HG02973 (cell line): Measurements from ENCODE around the gene HAPSTR1.

Experiments
- ATAC-seq: cut with Tn5 transposase; IDR thresholded peaks from one replicate; pipeline ENCODE4 v1.9.1; 2021; ENCODE audit warnings: moderate library complexity; ENCODE audit not compliant: unreplicated experiment

HAPSTR1 gene

DNA sequence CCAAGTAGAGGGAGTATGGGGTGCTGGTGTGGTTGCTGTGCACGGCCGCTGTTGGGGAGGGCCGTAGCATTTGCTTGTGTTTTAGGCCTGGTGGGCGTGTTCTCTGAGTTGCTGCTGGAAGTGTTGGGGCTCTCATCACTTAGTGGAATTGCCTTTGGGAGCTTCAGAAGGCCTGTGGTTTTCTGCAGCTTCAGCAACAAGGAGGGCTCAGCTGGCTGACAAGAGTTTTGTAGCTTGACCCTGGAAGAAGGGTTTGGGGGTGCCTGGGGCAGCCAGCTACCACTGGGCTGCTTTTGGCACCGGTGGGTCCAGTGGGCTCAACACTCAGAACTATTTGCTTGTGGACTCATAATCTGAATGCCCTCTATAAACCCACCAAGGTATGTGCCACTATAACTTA lies 30.9 kb downstream of the HAPSTR1 start:
- no peak for ATAC-seq

DNA sequence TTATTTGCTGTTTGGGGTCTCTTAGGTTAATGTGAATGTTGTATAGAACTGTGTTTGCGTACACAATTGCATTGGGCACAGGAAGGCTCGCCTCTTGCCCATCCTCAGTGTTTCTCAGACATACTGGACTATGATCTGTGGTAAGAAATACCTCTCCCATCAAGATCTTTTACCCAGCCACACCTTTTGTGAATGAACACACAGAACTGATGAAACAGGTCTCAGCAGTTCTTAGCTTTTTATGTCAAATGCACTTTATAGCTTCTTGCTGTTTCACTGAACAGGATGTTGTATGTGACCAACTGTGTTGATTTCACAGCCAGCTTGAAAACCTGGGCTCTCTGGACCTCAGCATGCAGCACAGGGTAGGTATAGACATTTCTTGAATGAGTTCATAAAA lies 31.5 kb downstream of the HAPSTR1 start:
- no peak for ATAC-seq

DNA sequence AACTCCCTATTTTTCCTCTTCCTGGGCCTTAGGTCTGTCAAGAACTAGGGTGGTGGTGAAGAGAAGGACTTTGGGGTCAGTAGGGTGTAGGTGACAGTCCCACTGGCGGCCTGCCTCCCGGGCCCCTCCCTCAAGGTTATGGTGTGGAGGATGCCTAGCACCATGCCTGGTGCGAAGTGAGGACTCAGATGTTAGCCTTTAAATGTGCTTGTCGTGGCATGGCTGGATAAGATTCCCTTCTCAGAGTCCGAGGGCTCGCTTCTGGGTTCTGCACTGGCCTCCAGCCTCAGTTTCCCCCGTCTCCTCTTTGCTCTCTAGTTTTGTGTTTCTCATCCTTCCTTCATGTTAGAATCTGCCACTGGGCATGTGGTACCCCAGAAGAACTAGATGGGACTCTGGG lies 32.0 kb downstream of the HAPSTR1 start:
- ATAC-seq: no peak

DNA sequence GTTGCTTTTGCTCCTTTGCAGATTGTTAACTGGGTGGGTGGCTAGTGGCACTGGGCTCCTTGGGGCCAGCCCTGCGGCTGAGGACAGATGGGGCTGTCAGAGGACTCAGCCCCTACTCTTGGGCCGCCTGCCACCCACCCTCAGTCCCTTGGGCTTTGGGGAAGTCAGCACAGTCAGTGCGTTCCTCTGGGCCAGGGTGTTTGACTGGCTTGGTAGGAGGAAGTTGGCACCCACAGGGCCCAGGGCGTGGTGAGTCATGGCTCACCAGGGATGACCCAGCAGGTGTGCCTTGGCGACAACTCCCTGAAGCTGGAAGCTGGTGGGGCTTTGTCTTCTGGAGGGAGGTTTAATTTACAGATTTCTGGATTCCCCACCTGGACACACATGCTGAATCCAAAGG lies 32.4 kb downstream of the HAPSTR1 start:
- ATAC-seq: no peak

DNA sequence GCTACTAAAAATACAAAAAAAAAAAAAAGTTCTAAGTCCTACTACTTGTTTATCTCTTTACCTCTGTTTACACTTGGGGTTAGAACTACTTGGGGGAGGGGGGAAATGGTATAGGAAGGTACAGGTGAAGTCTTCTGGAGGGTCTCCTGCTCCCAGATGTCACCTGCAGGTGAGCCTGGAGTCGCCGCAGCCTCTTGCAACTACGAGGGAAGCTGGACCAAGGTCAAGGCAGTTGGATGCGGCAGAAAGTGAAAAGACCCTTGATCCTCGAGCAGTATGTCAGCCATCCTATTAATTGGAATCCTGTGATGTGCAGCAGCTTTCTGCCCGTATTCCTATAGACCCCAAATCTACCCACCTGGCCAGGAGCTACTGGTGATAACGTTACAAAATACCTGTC lies 33.0 kb downstream of the HAPSTR1 start:
- ATAC-seq: no peak

DNA sequence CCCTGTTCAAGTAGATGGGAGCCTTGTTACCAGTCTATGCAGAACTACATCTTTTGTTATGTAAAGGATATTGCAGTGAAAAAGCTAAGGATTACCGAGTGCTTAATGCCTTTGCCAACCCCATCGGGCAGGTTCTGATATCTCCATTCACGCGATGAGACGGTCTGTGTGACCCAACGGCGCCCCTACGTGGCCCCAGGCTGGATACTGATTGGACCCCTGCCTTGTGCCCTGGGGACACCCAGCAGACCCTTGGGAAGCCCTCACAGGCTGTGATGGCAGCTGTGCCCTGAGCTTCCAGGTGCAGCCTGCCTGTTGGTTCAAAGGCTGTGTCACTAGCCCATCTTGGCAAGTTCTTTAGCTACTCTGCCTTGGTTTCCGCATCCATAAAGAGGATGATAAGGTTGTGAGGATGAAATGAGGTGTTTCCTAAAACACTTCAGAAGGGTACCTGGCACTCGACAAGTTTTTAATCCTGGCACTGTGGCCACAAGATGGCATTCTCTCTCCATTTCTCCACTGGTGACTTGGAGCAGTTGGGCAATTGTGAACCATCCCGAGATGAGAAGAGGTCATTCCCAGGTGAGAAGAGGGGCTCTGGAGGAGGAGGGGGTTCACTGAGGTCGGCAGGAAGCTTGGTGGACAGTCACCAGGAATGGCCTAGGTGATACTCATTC lies 33.6 kb downstream of the HAPSTR1 start:
- no peak for ATAC-seq

DNA sequence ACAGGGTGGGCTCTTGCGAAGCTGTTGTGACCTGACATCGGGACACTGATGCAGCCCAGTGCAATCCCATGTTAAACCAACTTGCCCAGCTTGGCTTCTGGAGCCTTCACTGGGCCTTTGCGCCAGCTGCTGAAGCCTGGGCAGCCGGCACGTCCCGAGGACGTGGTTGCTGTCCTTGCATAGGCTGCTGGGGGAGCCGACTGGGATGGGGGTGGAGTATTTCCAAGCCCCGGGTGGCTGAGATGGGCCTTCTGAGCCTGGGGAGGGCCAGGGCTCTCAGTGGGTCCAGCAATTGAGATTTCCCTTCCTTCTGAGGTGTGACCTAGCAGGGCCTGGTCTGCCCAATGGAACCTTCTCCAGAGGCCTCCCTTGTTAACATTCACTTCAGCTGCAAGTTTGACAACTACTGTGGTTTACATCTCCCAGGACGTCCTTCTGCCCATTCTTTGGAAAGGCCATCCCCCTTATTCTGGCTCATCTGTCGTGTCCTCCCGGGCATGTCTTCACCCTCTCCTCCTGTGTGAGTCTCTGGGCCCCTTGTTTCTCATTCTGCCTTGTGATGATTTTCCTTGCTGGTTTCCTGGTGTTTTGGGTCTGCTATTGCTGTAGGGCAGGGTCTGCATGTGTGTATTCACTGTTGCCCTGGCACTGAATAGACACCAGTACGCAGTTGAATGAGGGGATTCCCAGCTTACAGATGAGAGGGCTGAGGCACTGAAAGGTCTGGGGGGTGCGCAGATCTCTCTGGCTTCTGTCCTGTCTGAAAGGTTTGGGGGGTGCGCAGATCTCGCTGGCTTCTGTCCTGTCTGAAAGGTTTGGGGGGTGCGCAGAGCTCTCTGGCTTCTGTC lies 34.4 kb downstream of the HAPSTR1 start:
- ATAC-seq: no peak

DNA sequence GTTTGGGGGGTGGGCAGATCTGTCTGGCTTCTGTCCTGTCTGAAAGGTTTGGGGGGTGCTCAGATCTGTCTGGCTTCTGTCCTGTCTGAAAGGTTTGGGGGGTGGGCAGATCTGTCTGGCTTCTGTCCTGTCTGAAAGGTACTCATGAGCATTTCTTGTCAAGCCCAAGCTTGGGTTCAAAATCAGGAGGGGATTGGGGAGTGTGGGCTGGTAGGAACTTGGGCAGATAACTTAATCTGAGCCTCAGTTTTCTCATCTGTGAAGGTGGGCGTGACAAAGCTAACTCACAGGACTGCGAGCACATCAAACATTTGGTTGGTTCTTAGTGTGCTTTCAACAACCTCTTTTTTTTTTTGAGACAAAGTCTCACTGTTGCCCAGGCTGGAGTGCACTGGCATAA lies 35.2 kb downstream of the HAPSTR1 start:
- ATAC-seq: no peak

DNA sequence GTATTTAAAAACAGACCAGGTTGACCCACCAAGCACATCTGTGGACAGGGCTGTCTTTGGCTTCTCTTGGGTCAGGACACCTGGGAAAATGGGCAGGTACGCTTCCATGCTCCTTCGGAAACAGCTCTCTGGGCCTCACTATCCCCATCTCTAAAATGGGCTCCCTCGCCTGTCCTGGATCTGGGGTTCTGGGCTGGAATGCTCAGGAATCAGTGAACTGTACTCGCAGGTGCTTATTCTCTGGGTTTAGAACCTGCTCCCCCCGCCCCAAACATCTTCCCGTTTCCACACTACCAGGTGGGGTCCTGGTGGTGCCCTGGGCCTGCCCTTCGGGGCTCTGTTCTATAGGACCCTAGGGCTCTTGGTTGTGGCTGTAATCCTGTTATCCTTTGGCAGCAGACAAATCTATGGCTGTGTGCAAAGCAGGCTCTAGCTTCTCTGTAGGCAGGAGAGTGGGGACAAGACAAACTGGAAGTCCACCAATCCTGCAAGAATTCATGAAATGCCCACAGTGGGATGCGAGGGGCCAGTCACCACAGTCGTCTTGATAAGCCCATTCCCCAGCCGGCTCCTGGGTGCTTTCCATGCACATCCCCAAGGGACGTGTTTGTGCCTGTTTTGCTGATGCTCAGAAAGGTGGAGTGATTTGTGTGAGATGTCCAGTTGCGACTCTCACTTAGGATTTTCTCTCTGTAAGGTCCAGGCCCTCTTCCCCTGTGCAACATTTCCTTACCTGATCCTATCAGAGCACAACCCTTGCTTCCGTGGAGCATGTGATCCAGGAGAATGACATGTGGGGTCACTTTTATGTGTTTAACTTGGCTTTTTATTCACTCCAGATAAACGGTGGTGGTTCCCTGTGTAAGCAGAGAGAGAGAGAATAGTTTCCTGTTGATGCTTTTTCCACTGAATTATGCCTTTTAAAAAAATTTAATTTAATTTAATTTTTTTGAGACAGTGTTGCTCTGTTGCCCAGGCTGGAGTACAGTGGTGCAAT lies 37.2 kb downstream of the HAPSTR1 start:
- ATAC-seq: no peak

DNA sequence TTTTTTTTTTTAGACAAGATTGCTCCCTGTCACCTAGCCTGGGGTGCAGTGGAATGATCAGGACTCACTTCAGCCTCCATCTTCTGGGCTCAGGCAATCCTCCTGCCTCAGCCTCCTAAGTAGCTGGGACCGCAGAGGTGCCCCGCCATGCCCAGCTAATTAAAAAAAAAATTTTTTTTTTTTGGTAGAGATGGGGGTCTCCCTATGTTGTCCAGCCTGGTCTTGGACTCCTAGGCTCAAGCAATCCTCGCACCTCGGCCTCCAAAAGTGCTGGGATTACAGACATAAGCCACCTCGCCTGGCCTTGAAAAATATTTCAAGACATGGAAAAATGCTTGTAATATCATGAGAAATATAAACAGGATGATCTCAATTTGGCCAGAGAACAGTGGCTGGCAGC lies 42.9 kb downstream of the HAPSTR1 start:
- ATAC-seq: no peak

DNA sequence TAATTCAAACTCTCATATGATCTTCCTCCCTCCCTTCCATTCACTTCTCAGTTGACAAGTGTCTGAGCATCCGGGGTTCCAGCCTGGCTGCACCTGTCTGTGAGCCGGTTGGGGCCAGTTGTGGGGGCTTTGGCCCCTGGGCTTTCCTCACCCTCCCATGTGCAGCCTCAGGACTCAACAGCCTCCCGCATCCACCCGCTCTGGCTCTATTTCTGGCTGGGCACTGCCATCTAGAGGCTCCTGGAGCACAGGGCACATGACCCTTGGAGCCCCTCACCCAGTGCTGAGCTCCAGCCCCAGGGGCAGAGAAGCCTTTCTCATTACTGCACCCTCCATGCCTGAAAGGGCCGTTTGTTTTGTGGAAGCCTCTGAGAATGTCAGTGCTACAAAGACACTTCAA lies 43.3 kb downstream of the HAPSTR1 start:
- ATAC-seq: peak; percentile 55

DNA sequence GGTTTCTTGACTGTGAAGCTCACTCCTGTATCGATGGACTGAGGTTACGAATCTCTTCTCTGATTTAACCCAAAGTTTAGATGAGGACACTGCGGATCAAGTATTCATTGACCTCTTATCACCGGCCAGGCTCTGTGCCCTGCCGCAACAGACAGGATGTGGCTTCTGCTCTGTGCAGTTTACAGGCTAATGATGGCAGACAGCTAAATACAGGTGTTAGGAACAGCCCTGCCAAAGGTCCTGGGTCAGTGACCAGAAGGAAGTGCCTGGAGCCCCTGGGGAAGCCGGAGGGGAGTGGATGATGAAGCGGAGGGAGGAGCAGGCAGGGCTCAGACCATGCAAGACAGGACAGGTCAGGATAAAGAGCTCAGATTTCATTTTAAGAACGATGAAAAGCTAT lies 44.4 kb downstream of the HAPSTR1 start:
- ATAC-seq: peak; percentile 50

DNA sequence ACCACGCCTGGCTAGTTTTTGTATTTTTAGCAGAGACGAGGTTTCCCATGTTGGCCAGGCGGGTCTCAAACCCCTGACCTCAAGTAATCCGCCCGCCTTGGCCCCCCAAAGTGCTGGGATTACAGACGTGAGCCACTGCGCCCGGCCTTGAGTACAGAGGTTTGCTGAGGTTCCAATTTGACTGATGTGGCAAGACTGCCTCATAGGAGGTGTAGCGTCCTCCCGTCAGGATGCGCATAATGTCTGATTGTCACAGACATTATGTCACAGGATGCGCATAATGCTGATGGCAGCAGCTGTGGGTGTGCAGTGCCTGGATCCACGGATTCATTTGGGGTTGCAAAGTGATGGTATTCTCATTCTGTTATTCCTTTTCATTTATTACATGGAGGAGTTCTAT lies 45.2 kb downstream of the HAPSTR1 start:
- ATAC-seq: no peak

DNA sequence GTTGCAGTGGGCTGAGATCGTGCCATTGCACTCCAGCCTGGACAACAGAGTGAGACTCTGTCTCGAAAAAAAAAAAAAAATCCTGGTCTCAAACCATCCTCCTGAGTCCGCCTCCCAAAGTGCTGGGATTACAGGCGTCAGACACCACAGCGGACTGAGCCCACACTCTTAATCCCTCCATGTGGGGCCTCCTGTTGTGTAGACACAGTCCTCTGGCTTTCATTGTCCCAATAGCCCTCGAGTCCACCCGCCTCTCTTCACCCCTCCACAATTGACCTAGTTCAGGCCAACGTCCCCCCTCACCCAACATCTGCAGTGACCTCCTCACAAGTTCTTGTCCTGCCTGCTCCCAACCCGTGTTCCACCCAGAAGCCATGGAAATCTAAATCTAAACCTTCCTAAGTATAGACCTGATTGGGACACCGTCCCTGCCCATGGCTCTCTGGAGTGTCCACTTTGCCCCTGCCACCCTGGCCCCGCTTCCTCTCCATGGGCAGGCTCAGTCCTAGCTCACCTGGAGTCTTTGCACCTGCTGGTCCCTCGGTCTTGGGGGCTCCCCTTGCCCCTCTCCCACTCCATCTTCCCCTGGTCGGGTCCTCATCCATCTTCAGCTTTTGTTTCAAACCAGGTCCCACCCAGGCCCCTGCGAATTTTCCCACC lies 46.7 kb downstream of the HAPSTR1 start:
- ATAC-seq: no peak

DNA sequence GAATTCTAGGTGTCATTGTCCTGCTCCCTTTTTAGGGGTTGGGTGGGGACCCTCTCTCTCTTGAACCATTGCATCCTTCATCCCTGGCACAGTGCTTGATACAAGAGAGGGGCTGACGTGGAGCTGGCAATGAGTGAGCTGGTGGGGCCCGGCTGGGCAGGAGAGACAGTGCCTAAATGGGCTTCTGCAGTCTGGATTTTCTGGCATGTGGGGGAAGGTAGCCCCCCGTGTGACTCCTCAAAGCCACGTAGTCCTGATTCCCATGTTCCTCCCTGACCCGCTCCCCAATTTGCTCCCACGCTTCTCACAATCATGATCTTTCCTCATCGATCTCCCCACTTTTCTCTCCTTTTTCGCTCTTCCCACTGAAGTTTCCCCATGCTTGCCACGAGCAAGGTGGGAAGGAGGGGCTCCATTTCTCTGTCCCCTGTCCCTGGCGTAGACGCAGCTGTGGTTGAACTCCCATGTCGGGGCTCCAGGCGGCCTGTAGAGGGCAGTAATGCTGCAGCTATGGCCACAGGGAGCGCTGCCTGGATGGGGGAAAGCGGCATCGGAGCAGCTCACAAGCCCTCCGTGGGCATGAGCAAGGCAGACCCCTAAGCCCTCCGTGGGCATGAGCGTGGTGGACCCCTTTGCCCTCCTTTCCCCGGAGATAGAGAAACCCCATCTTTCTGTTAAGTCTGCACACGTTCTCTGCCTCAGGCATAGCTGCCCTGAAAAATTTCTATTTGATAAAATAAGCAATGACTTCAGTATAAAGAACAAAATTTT lies 47.5 kb downstream of the HAPSTR1 start:
- no peak for ATAC-seq

DNA sequence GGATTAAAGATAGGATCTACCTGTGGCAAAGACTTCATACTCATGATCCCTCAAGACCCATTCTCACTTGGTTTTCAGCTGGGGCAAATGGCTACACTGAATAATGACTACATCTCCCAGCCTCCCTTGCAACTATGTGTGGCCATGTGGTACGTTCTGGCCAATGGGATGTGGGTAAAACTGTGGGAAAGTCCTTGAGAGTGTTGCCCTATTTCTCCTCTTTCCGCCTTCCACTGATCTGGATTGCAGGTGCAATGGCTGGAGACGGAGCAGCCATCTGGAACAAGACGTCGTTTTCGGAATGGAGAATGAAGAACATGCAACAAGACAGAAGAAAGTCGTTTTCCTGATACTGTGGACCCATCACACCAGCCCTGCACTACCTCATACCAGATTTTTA lies 48.5 kb downstream of the HAPSTR1 start:
- ATAC-seq: peak; percentile 48
